HG03060 (cell line): ENCODE measurements around the gene CAMTA1.

Source experiments
- ATAC-seq: cut with Tn5 transposase; IDR thresholded peaks from one replicate; pipeline ENCODE4 v1.9.1; 2021; ENCODE audit warnings: low read depth, moderate number of reproducible peaks; ENCODE audit not compliant: unreplicated experiment

Gene CAMTA1

GRCh38 chr1:7543718-7544090 lies 758.5 kb downstream of the CAMTA1 start:
- ATAC-seq, result no peak

DNA sequence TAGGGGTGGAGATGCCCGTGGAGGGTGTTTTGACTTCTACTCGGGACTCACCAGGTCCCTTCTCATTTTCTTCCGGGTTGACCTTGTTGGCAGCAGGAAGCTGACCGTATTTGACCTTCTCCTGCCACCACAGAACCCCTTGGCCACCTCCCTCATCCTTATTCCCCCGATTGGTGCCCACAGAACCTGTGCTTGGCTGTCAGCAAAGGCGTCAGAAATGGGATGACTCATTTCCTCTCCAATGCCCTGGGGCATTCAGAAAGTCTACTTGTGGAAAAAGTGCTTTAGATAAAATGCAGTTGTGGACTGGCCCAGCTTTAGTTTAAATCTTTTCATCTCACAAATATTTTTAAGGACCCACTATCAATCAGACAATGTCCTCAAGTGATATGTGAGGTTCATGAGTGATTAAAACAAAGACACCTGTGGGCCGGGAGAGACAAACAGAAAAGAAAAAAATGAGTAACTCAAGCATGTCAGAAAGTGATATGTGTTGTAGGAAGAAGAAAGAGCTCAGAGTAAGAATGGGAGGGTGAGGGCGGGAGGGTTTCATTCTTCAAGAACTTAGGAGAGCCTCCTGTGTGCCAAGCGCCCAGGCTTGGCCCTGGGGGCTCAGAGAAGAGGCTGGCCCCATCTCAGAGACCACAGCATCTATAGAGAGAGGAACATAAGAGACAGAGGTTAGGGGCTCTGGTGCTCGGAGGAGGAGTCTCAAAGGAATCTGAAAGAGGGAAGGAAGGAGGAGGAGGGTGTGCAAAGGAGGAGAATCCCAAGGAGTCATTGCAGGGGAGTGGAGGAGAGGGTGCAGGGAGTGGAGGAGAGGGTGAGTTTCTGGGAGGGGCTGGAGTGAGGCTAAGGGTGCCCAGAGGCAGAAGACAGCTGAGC lies 764.3 kb downstream of the CAMTA1 start:
- ATAC-seq, result no peak

DNA sequence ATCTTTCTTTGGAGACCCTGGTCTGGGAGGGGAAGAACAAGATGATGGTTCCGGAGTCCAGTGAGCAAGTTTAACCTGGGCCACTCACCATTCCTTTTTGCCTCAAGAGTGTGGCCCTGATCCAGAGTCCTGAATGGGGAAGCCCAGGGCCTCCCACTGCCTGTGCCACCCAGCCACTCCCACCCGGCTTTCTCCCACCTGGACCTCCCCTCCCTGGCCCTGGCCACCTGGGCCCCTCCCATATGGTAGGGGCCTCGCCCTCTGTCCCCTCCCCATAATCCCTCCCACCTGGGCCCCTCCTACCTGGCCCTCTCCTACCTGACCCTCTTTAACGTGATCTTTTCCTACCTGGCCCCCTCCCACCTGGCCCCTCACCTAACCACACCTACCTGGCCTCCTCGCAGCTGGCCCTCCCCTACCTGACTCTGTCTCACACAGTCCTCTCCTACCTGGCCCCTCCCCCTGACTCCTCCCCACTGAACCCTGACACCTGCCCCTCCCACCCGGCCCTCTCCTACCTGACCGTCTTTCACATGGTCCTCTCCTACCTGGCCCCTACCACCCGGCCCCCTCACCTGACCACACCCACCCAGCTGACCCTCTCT lies 765.1 kb downstream of the CAMTA1 start:
- ATAC-seq, result no peak

GRCh38 chr1:7550981-7551380 lies 765.7 kb downstream of the CAMTA1 start:
- no peak for ATAC-seq

DNA sequence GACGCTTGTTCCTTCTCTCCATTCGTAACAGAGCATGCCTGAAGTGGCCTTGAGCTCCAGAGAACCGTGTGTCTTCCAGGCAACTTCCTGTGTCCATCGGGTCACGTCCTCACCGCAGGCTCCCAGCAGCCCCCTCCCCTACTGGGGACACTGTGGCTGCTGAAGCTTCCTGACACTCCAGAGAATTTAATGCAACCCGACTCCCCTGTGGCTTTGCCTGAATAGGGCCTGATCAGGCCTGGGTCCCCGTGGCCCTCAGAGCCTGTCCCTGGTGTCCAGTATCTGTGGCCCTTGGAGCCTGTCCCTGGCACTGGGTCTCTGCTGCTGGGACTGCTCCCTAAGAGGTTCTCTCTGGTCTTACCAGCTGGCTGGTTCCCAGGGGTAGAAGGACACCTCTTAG lies 766.2 kb downstream of the CAMTA1 start:
- ATAC-seq, result no peak

DNA sequence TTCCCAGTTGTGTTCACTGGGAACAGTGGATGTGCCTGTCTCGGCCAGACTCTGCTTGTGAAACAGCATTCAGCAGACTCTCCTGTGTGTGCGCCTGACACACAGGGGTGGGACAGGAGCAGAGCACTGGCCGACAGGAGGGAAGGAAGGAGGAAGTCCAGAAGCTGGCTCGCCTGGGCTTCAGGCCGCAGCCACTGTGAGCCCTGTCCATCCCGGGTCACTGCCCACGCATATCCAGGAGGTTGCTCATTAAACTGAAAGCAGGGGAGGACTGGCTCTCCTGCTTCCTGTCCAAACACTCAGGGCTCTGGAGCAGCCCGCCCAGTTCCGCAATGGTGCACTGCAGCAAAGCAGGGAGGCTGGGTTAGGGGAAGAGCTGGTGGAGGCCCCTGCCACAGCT lies 767.1 kb downstream of the CAMTA1 start:
- ATAC-seq, result no peak

GRCh38 chr1:7553042-7553690 lies 767.9 kb downstream of the CAMTA1 start:
- ATAC-seq, result no peak

- ATAC-seq, result no peak
Measured at GRCh38 chr1:7554385-7555235, 769.4 kb downstream of the CAMTA1 start.

DNA sequence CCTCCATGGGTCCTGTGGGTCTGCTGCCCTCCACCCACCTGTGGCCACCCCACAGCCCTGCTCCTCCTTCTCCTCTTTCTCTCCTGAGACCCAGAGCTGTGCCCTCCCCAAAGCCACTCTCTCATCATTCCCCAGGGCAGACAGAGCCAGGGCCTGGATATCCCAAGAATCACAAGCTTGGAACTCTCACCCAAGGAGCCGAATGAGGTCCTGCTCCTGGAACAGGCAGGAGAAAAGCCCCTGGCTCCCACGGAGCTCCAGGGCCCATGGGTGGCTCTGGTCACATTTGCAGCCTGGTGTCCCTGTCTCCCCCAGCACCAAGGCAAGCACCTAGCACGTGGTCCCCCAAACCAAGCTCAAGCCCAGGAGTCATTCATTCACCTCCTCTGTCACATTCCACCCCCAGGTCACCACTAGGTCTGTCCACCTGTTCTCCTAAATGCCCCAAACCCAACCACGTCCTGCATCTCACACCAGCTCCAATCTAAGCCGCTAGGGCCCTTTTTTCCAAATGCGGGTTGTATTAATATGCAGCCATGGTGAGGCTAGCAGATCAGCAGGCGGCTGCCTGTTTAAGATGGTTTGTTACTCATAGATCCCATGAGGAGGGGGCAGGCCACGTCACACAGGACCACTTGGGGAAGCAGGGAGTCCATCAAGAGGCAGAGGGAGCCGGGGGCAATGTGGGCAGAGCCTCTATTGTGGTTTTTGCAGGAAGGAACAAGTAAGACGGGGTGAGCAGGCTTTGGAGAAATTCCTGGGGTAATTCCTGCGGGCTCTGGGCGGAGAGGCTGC lies 770.3 kb downstream of the CAMTA1 start:
- ATAC-seq, result no peak

DNA sequence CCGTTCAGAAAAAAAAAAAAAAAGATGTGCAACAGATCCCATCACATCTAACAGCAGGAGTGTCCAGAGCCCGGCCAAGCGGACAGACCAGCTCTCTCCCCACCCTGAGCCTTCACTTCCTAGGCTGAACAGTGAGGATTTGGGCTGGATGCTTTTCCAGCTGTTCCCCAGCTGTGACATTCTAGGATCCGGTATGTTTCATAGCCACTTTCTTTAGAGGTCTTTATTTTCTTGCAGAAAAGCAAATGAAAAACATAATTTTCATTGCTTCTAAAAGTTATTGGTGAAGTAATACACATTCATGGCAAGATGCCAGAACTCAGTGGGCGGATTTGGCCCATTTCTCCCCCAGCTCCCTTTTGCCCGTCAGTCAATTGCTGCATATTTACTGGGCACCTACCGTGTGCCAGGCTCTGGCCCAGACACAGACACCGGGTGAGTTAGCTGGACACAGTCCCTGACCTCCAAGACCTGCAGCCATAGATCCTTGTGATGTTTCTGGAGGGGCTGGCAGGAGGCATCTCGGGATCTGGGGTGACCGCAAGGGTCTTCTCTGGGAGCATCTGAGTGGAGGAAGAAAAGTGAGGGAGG lies 772.1 kb downstream of the CAMTA1 start:
- ATAC-seq, result no peak

DNA sequence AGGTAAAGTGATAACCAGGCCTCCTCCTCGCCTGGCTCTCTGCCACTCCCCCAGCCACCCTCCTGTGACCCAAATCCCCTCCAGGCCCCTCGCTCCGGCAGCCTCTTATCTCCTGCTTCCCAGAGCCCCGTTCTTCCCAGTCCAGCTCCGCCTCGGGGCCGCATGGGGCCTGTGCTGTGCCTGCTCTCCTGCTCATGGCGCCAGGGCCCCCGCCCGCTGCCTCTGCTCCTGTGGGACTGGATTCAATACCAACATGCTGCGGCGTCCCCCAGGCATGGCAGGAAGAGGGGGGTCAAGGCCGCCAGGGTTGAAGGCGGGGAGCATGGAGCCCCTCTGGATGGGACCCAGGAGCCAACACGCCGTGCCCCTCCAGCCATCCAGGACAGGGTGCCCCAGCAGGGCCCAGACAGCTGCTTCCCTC lies 772.8 kb downstream of the CAMTA1 start:
- no peak for ATAC-seq

DNA sequence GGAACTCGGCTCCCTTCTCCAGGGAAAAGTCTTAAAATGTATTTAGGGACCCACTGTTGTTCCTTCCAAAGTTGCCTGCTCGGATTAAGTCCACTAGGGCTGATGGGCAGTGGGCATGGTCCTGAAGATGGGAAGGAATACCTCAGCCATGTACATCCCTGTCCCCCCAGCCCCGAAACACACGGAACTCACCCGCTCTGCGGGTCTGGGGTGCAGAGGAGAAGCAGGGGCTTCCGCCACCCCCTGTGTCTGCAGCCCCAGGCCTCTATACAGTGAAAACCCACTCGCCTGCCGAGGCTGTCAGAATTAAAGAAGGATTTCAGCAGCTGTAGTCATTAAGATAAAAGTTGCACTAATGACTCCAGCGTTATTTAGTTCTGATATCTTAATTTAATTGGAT lies 773.2 kb downstream of the CAMTA1 start:
- no peak for ATAC-seq

- no peak for ATAC-seq
Measured at GRCh38 chr1:7558921-7559869, 773.9 kb downstream of the CAMTA1 start.

DNA sequence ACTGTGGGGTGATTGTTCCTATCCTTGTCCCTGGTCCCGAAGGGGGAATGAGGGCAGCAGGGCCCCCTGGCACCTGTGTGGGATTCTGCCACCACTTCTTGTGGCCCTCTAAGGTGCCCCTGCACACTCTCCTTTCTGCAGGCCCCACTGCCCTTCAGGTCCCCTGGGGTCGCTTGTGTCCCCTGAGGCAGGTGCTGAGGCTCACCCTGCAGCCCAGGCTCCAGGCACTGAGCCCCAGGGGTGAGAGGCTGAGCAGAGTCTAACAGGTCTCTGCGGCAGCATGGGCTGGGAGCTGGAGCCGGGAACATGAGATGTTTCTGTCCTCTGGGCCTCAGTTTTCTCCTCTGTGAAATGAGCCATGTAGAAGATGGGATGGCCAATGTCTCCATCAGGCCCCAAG lies 774.9 kb downstream of the CAMTA1 start:
- no peak for ATAC-seq

DNA sequence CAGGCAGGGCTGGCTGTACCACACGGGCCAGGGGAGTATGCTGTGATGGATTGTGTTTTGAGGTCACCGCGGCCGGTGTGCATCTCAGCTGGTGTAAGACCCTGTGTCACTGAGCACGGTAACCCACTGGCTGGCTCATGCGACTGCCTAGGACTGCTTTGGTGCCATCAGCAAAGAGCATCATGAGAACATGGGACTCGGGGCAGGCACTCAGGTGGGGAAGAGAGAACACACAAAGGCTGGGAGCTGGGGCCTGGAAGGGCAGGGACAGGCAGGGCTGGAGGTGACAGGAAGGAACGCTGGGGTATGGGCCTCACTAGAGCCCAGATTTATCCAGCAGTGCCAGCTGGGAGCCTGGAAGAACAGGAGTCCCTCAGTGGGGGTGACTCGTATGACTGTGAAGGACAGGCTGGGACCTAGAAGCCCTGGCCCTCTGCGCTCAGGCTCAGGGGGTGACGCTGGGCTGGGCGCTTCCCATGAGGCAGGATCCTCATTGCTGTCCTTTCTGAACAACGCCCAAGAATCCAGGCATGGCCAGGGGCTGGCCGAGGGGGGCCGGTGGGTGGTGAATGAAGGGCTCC lies 775.4 kb downstream of the CAMTA1 start:
- no peak for ATAC-seq

- no peak for ATAC-seq
Measured at GRCh38 chr1:7561331-7561921, 776.2 kb downstream of the CAMTA1 start.

DNA sequence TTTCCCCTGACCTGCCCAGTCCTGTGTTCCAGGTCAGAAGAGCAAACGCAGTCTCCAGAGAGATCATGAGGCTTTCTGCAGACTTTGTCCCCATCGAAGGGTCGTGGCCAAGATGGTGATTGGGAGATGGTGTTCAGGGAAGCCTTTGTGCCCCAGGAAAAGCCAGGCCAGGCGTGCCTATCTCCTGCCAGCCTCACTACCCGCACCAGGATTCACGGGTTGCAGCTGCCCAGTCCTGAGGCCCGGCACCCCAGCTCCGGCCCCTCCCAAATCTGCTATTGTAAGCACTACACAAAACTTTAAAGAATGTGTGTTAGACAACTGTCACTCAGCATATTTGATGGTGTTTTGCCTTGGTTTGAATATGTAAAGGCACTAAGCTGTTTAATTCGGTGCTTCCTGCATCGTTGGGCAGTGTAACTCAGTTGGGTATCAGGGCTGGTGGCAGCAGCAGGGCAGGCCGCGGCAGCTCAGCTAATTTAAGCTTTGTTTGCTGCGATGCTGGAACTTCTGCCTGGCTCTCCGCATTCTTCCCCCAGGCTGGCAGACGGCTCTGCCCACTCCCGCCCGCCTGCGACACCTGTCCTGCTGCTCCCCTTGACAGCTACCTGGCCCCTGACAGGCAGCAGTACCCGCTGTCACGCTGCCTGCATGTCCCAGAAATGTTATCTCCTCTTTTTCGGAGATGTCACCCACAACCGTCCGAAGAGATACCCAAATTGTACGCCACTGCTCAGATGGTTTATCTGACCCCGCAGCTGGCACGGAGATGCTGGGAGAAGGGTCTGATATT lies 776.9 kb downstream of the CAMTA1 start:
- no peak for ATAC-seq
